ENCODE measurements around the gene FIBP. TPM values are rescaled to one million over a fixed set of nuclear protein-coding genes. Genes with fewer than 3 reads are reported as not detected.

Gene FIBP
- polyA plus RNA-seq, 1 donor from 2014 or later: 248 TPM

DNA sequence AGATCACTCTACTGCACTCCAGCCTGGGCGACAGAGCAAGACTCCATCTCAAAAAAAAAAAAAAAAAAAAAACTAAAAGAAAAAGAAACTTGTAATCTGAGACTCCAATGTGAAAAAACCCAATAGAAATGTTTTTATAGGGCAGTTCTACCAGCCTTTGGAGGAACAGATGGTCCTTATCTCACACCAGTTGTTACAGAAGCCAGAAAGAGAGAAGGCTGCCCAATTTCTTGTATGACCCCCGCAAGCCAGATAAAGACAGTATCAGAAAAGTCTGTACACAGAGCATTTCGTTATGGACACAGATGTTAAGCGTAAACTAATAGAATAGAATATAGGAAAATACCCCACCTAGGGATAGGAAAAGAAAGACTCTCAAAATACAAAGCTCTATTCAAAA lies 45.7 kb upstream of the FIBP start:
- H3K9me3 ChIP-seq (ENCODE audit: low read length): no peaks in the 10 kb centered on the region
- H4K20me1 ChIP-seq (ENCODE audit: insufficient read depth): no peaks in the 10 kb centered on the region
- H3K79me2 ChIP-seq (replicated peaks; ENCODE audit: insufficient read depth, low read length): no peaks in the 10 kb centered on the region
- H3K27ac ChIP-seq (ENCODE audit: low read length): no peak overlapping the region
- no peak overlapping the region for H3K9ac ChIP-seq (ENCODE audit: low read length)
- H3K9me2 ChIP-seq (ENCODE audit: insufficient read depth, low read length): no peaks in the 10 kb centered on the region
- no peaks in the 10 kb centered on the region for H3K36me3 ChIP-seq (ENCODE audit: insufficient read depth, low read length)
- H3K27me3 ChIP-seq (ENCODE audit: insufficient read depth, low read depth, low read length): no peaks in the 10 kb centered on the region
- no peak overlapping the region for H3K4me2 ChIP-seq (ENCODE audit: low read length)
- no peak overlapping the region for H2AFZ ChIP-seq (ENCODE audit: low read depth, low read length)
- no peak overlapping the region for H3K4me3 ChIP-seq (ENCODE audit: low read length)
- no peak for TF ChIP-seq RAD21 (conservative IDR thresholded peaks at IDR 0.05)
- no peak for TF ChIP-seq EZH2 (IDR thresholded peaks at IDR 0.05; ENCODE audit: borderline replicate concordance, insufficient read depth, low read length, poor library complexity, severe bottlenecking)
- TF ChIP-seq, protein P1, sequence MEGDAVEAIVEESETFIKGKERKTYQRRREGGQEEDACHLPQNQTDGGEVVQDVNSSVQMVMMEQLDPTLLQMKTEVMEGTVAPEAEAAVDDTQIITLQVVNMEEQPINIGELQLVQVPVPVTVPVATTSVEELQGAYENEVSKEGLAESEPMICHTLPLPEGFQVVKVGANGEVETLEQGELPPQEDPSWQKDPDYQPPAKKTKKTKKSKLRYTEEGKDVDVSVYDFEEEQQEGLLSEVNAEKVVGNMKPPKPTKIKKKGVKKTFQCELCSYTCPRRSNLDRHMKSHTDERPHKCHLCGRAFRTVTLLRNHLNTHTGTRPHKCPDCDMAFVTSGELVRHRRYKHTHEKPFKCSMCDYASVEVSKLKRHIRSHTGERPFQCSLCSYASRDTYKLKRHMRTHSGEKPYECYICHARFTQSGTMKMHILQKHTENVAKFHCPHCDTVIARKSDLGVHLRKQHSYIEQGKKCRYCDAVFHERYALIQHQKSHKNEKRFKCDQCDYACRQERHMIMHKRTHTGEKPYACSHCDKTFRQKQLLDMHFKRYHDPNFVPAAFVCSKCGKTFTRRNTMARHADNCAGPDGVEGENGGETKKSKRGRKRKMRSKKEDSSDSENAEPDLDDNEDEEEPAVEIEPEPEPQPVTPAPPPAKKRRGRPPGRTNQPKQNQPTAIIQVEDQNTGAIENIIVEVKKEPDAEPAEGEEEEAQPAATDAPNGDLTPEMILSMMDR (IDR thresholded peaks at IDR 0.05; ENCODE audit: poor library complexity, severe bottlenecking): no peak
- TF ChIP-seq SMC3 (conservative IDR thresholded peaks at IDR 0.05; ENCODE audit: poor library complexity): no peak
- TF ChIP-seq MXI1 (conservative IDR thresholded peaks at IDR 0.05; ENCODE audit: poor library complexity, severe bottlenecking): no peak
- TF ChIP-seq POLR2AphosphoS5 (IDR thresholded peaks at IDR 0.05): no peak
- no peak for TF ChIP-seq TAF1 (IDR thresholded peaks at IDR 0.05; ENCODE audit: low read depth)
- TF ChIP-seq, protein P2, sequence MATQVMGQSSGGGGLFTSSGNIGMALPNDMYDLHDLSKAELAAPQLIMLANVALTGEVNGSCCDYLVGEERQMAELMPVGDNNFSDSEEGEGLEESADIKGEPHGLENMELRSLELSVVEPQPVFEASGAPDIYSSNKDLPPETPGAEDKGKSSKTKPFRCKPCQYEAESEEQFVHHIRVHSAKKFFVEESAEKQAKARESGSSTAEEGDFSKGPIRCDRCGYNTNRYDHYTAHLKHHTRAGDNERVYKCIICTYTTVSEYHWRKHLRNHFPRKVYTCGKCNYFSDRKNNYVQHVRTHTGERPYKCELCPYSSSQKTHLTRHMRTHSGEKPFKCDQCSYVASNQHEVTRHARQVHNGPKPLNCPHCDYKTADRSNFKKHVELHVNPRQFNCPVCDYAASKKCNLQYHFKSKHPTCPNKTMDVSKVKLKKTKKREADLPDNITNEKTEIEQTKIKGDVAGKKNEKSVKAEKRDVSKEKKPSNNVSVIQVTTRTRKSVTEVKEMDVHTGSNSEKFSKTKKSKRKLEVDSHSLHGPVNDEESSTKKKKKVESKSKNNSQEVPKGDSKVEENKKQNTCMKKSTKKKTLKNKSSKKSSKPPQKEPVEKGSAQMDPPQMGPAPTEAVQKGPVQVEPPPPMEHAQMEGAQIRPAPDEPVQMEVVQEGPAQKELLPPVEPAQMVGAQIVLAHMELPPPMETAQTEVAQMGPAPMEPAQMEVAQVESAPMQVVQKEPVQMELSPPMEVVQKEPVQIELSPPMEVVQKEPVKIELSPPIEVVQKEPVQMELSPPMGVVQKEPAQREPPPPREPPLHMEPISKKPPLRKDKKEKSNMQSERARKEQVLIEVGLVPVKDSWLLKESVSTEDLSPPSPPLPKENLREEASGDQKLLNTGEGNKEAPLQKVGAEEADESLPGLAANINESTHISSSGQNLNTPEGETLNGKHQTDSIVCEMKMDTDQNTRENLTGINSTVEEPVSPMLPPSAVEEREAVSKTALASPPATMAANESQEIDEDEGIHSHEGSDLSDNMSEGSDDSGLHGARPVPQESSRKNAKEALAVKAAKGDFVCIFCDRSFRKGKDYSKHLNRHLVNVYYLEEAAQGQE (IDR thresholded peaks at IDR 0.05; ENCODE audit: borderline replicate concordance): no peak
- TF ChIP-seq EP300 (conservative IDR thresholded peaks at IDR 0.05; ENCODE audit: poor library complexity, severe bottlenecking): no peak
- no peaks in the 10 kb centered on the region for H3F3A ChIP-seq (ENCODE audit: insufficient read depth, low read length, poor library complexity, severe bottlenecking)

DNA sequence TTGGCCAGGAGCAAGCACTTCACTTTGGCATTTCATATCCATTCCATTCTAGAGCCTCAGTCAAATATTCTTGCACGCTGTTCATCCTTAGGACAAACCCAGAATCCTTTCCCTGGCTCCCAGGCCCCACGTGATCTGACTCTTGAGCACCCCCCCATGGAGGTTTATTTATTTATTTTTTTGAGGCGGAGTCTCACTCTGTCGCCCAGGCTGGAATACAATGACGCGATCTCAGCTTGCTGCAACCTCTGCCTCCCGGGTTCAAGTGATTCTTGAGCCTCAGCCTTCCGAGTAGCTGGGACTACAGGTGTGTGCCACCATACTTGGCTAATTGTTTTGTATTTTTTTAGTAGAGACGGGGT lies 44.3 kb upstream of the FIBP start:
- Histone ChIP-seq H3K9me3 (ENCODE audit: low read length) (no peaks in the 10 kb centered on the region), H3K9me2 (ENCODE audit: insufficient read depth, low read length) (no peaks in the 10 kb centered on the region), H3K9ac (ENCODE audit: low read length) (no peak overlapping the region), H4K20me1 (ENCODE audit: insufficient read depth) (no peaks in the 10 kb centered on the region), H3K36me3 (ENCODE audit: insufficient read depth, low read length) (no peaks in the 10 kb centered on the region), H3K79me2 (replicated peaks; ENCODE audit: insufficient read depth, low read length) (no peaks in the 10 kb centered on the region), H3K4me3 (ENCODE audit: low read length) (no peak overlapping the region), H2AFZ (ENCODE audit: low read depth, low read length) (no peak overlapping the region), H3K27me3 (ENCODE audit: insufficient read depth, low read depth, low read length) (no peaks in the 10 kb centered on the region), H3K27ac (ENCODE audit: low read length) (no peak overlapping the region), H3F3A (ENCODE audit: insufficient read depth, low read length, poor library complexity, severe bottlenecking) (no peaks in the 10 kb centered on the region), H3K4me2 (ENCODE audit: low read length) (no peak overlapping the region)
- TF ChIP-seq POLR2AphosphoS5 (IDR thresholded peaks at IDR 0.05) (no peak), EZH2 (IDR thresholded peaks at IDR 0.05; ENCODE audit: borderline replicate concordance, insufficient read depth, low read length, poor library complexity, severe bottlenecking) (no peak), TAF1 (IDR thresholded peaks at IDR 0.05; ENCODE audit: low read depth) (no peak), EP300 (conservative IDR thresholded peaks at IDR 0.05; ENCODE audit: poor library complexity, severe bottlenecking) (no peak), RAD21 (conservative IDR thresholded peaks at IDR 0.05) (no peak), SMC3 (conservative IDR thresholded peaks at IDR 0.05; ENCODE audit: poor library complexity) (no peak), MXI1 (conservative IDR thresholded peaks at IDR 0.05; ENCODE audit: poor library complexity, severe bottlenecking) (no peak)
- TF ChIP-seq, protein P1 (IDR thresholded peaks at IDR 0.05; ENCODE audit: poor library complexity, severe bottlenecking): no peak
- TF ChIP-seq, protein P2 (IDR thresholded peaks at IDR 0.05; ENCODE audit: borderline replicate concordance): no peak

Data from neural cell (in vitro differentiated cells).